H1 (cell line): ENCODE results near the gene CPED1. TPM values are rescaled to one million over a fixed set of nuclear protein-coding genes. Genes with fewer than 3 reads are reported as not detected.

Source experiments
- BACH1 ChIP-seq: IDR thresholded peaks from 2 replicates; pipeline ENCODE4 v1.6.1; 2012; ENCODE audit warnings: low read length, improper control_type of control experiment
- CHD7 ChIP-seq: fragments of 300-600 bp; sonication (generic); IDR thresholded peaks from 2 replicates; pipeline ENCODE4 v1.7.1; 2012; ENCODE audit warnings: low read length, moderate library complexity, mild to moderate bottlenecking, inconsistent platforms; ENCODE audit not compliant: insufficient replicate concordance
- EGR1 ChIP-seq: IDR thresholded peaks from 2 replicates; pipeline ENCODE4 v1.6.1; 2011; ENCODE audit warnings: low read depth, low read length, borderline replicate concordance
- MAFK ChIP-seq: IDR thresholded peaks from 2 replicates; pipeline ENCODE4 v1.6.1; 2012; ENCODE audit warnings: low read depth, mild to moderate bottlenecking, improper control_type of control experiment, low read length
- polyA plus RNA-seq, 7 experiments: library from polyadenylated mRNA; depleted of rRNA in 3 of 7; stranded (reverse) in 5 of 7; unstranded in 2 of 7; fragments of >200 nt in 5 of 7; fragments of 200-250 nt in 2 of 7; gene quantifications; 1 replicate in 5 of 7; 2 replicates in 1 of 7; 4 replicates in 1 of 7; pipeline versions ENCODE4 v1.2.1 to v1.2.3, GENCODE V29; 2011 to 2013; ENCODE audit warnings: missing spikeins in 2 of 7, mixed read lengths in 2 of 7
- total RNA-seq: library from RNA; stranded (reverse); fragmentation: NEBNext Ultra II Directional; extraction: Animal tissue kit (Norgen Biotek cat#: 25700); gene quantifications from 2 replicates; pipeline ENCODE4 v1.2.1, GENCODE V29; 2021

The CPED1 gene
- total and polyA plus RNA-seq, 2 of the 8 experiments (the other 6 are each of a cell fraction or from before 2014, with no cell fraction given): 0.08 to 0.39 TPM

- TF ChIP-seq CHD7 (no peak), EGR1 (no peak), MAFK (no peak), BACH1 (no peak)
Measured at GRCh38 chr7:121303422-121304101, 315.1 kb downstream of the CPED1 start (continued).
